GM11168 (cell line): ENCODE data around the gene NTN3.
"Not testable (repeated sequence)": the region's sequence is repeated elsewhere in the genome, so short reads cannot be mapped to it uniquely, and the experiment has no call there.

Experiments
- in situ Hi-C: fragments of 300-500 bp; cut with MboI; formaldehyde crosslinking; loops from one replicate; pipeline ENCODE4 v1.12.0; 2022; ENCODE audit warnings: low sequenced_read_pairs; ENCODE audit not compliant: unreplicated experiment

NTN3 gene

GRCh38 chr16:2437032-2437790, 33.9 kb upstream of the NTN3 start:
- in situ Hi-C loops = loop anchor here (10.0 kb wide), 1 partner anchor 48 kb away; no protein-coding TSS in a partner anchor

DNA sequence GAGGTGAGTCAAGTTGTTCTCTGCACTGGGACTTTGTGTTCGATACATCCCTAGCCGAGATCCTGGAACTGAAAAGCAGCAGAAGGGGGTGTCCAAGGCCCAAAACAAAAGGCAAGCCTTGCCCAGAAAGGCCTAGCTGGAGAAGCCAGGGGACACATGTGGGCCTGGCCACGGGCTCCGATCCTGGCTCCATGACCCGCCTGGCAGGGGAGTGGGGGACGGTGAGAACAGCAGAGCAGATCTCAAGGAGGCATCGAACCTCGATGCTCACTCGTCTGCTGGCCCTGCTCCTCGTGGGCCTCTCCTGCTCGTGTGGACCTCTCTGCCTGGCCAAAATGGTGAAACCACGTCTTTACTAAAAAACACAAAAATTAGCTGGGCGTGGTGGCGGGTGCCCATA, 33.0 kb upstream of the NTN3 start:
- in situ Hi-C loops = loop anchor here (10.0 kb wide), 1 partner anchor 47 kb away; no protein-coding TSS in a partner anchor

DNA sequence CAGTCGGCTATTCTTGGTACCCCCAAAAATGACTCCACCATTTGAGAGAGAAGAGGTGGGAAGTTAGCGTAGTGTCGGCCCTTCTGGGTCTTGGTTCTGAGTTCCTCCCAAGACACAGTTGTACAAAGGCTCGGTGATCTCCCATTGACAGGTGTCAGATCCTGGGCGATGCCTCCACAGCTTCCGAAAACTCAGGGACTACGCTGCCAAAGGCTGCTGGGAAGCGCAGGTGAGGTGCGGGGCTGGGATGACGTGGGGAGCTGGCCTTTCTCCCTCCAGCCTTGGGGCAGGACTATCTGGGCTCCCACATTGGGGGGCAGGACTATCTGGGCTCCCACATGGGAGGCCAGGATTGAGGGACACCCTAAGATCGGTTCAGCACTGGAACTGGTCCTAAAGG, 31.5 kb upstream of the NTN3 start:
- in situ Hi-C loops = loop anchor here (10.0 kb wide), 1 partner anchor 45 kb away; no protein-coding TSS in a partner anchor

DNA sequence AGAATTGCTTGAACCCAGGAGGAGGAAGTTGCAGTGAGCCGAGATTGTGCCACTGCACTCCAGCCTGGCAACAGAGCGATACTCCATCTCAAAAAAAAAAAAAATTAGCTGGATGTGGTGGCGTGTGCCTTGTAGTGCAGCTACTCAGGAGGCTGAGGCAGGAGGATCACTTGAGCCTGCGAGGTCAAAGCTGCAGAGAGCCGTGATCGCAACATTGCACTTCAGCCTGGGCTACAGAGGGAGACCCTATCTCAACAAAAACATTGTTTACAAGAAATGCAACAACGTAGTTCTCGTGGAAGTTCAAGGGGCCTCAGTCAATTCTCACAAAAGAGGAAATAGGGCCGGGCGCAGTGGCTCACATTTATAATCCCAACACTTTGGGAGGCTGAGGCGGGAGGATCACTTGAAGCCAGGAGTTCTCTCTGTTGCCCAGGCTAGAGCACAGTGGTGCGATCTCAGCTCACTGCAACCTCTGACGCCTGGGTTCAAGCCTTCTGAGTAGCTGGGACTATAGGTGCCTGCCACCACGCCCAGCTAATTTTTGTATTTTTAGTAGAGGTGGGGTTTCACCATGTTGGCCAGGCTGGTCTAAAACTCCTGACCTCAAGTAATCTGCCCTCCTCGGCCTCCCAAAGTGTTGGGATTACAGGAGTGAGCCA, 29.8 kb upstream of the NTN3 start:
- in situ Hi-C loops = not testable (repeated sequence)

- in situ Hi-C loops = no loop called here
These were observed 27.5 kb upstream of the NTN3 start for GRCh38 chr16:2443555-2443954.

- in situ Hi-C loops = no loop called here
These were observed 23.0 kb upstream of the NTN3 start for GRCh38 chr16:2447920-2448583.

DNA sequence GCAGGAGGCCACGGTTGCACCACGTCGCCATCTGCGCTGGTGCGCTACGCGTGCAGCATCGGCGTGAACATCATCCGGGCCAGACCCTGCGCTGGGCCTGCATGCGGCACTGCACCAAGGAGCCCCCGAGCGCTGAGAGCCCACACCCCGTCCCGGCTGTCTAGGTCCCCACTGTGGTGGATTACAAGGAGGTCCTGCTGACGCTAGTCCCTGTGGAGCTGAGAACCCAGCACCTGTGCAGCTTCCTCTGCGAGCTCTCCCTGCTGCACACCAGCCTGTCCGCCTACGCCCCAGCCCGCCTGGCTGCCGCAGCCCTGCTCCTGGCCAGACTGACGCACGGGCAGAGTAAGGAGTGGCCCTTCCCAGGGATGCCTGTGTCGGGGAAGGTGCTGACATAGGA, 22.0 kb upstream of the NTN3 start:
- in situ Hi-C loops = no loop called here

- in situ Hi-C loops = no loop called here
These were observed 20.6 kb upstream of the NTN3 start for GRCh38 chr16:2450535-2450934.

DNA sequence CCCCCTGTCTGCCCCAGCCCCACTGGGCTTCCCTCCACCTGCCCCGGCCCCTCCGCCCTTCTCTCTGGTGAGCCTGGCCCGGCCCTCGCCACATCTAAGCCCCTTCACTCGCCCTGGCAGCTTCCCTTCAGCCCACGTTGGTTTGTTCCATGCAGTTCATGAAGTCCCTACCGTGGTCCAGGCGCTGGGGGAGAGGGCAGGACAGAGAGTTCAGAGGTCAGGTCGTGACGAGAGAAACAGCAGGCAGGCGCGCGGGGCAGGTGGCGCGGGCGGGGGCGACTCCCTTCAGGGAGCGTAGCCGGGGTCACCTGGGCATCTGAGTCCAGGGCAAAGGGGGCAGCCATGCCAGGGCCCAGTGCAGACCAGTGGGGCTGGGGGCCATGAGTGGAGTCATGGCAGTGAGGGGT, 20.1 kb upstream of the NTN3 start:
- in situ Hi-C loops = no loop called here

DNA sequence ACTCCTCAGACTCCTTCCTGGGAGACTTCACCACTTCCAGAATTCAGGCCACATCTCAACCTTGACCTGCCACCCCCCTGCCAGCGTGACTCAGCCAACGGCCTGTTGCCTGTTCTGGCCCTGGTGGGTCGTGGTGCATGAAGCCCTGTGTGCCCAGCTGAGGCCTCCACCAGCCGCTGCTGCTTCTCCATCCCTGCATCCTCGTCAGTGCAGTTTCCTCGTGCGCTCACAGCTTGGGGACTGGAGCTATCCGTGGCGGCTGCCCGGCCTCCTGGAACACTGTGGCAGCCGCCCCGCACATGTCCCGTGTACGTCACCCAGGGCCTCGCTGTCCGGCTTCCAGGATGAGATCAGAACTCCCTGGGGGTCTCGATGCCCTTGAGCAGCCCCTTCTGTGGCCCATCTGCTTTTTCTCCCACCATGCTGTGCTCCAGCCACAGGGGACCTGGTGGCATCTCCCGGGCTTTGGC, 19.2 kb upstream of the NTN3 start:
- in situ Hi-C loops = no loop called here

DNA sequence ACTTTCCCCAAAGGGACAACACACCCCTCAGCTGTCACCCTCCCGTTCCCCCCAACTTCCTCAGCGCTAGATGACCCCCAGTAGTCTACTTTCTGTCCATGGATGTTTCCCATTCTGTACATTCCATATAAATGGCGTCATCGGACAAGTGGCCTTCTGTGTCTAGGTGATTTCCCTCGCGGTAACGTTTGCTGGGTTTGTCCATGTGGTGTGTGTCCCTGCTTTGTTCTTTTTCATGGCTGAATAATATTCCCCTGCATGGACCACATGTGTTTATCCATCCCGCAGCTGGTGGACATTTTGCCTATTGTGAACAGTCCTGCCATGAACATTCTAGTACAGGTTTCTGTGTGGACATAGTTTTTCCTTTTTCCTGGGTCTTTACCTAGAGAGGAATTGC, 18.4 kb upstream of the NTN3 start:
- in situ Hi-C loops = no loop called here

DNA sequence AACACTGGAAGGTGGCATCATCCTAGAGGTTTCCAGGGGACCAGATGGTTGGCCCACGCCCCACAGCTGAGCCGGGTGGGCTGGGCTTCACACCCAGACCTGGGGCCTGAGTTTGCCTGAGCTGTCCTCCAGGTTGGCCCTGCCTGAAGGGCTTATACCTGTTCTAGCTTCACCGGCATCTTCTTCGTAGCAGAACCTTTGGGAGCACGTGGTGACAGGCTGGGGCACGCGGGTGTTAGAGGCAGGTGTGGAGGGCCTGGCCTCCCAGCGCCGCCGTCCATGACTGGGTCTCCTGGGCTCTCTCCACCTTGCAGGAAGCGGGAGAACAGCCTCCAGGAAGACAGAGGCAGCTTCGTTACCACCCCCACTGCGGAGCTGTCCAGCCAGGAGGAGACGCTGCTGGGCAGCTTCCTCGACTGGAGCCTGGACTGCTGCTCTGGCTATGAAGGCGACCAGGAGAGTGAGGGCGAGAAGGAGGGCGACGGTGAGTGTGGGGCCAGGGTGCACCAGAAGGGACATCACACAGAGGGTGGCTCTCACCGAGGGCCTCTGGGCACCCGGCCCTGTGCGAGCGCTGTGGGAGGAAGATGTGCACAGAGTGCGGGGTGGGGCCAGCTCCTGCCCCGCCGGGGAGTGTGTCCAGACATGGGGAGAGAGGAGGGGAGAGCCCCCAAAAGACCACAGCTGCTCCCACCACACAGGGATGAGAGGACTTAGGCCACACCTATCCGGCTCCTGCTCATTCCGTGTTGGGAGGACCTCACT, 15.8 kb upstream of the NTN3 start:
- in situ Hi-C loops = no loop called here

GRCh38 chr16:2456551-2457153, 14.4 kb upstream of the NTN3 start:
- in situ Hi-C loops = no loop called here

DNA sequence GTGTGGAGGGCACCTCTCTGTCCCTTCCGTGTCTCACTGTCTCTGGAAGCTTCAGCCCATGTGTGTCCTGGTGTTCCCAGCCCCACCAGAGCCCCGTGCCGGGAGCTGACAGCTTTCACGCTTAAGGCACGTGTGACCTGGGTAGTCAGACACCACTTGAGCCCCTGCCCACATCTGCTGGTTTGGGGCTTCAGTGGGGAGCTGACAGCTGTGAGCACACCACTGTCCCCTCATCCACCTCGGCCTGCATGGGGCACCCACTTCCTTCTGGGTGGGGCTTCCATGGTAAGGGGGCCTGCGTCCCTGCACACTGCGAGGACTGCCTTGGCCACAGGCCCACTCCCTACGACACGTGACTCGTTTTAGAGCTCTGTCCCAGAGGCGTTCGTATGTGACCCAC, 13.8 kb upstream of the NTN3 start:
- in situ Hi-C loops = no loop called here

- in situ Hi-C loops = no loop called here
These were observed 13.2 kb upstream of the NTN3 start for GRCh38 chr16:2457946-2458345.

- in situ Hi-C loops = no loop called here
These were observed 12.0 kb upstream of the NTN3 start for GRCh38 chr16:2458887-2459646.

- in situ Hi-C loops = no loop called here
These were observed 11.3 kb upstream of the NTN3 start, which contains the start of gene TEDC2 for GRCh38 chr16:2459647-2460390. TSS of gene TEDC2 (plus strand) at chr16:2460109. CDS start at chr16:2460145, 36 bp downstream.

- in situ Hi-C loops = no loop called here
These were observed 10.7 kb upstream of the NTN3 start for GRCh38 chr16:2460391-2460713.

GRCh38 chr16:2460916-2461315, 10.2 kb upstream of the NTN3 start:
- in situ Hi-C loops = no loop called here
